GM18909 (cell line): ENCODE data around the gene QRFPR.
"Not testable (repeated sequence)": the region's sequence is repeated elsewhere in the genome, so short reads cannot be mapped to it uniquely, and the experiment has no call there.

ENCODE experiments used
- ATAC-seq: cut with Tn5 transposase; IDR thresholded peaks from one replicate; pipeline ENCODE4 v1.9.1; 2021; ENCODE audit warnings: mild to moderate bottlenecking; ENCODE audit not compliant: unreplicated experiment, poor library complexity

Gene QRFPR

DNA sequence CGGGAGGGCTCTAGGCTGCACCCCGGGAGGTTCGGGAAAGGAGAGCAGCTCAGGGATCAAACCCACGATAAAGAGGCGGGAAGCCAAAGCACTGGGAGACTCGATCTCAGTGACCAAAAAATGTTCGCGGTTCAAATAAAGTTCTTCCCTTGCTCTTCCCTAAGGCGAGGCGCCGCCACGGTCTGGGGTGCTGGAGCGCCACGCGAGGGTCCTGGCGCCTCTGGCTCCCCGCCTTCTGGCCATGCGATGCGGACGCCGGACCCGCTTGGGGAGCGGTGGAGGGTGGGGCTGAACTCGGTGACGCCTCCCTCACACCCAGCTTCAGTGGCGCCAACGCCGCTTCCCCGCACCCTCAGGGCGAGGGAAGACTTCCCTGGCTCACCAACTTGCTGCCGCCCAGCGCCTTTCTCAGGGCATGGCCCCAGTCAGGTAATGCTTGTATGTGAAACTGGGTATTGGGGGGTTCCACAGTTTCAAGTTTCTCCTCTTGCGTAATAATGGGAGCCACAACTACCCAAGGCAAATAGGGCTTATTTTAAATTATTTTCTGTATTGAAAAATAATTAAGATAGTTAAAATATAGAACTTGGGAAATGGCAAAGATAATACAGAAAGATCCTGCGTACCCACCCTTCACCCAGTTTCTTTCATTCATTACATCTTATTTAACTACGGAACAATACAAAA lies at the start of gene QRFPR:
Gene QRFPR (minus strand): TSS at position 243 of the 687 bp plus-strand sequence. CDS start 371 bp downstream, outside the sequence.
- no peak for ATAC-seq

DNA sequence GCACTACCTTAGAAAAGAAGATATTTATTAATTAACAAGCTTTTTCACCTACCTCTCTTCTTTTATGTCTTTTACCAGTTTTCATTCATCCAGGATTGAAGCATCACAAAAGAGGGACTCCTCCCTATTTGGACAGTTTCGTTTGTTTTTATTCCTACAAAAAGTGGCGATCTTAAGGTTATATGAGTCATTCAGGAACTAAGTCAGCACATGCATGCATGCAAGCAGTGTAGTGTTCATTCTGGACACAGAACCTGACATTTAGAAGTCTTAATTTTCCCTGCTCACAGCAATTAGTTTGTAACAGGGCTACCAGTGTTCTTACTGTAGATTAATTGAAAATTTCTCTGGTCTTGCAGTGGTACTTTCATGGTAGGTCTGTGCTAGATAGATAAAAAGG lies 47.9 kb upstream of the QRFPR start:
- no peak for ATAC-seq

DNA sequence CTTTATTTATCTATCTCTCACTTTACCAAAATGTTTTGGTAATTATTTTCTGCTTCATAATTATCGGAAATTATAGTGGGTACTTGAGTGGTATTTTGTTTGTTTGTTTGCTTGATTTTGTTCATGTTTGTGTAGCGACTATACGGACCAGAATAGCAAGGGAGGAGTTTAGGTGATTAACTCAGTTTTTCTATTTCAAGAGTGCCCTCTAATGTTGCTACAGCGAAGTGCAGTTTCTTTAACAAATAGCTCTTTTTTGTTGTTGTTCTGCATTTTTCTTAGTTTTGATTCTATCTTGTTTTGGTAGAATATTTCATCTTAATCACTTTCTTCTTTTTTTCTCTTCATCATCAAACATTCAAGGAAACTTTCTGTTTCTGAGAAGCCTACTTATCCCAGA lies 40.8 kb upstream of the QRFPR start:
- ATAC-seq: no peak

GRCh38 chr4:121411151-121411744 lies 30.4 kb upstream of the QRFPR start:
- ATAC-seq: no peak

- ATAC-seq: not testable (repeated sequence)
Measured at GRCh38 chr4:121408567-121408966, 27.7 kb upstream of the QRFPR start.

- ATAC-seq: no peak
Measured at GRCh38 chr4:121400632-121401031, 19.8 kb upstream of the QRFPR start.

DNA sequence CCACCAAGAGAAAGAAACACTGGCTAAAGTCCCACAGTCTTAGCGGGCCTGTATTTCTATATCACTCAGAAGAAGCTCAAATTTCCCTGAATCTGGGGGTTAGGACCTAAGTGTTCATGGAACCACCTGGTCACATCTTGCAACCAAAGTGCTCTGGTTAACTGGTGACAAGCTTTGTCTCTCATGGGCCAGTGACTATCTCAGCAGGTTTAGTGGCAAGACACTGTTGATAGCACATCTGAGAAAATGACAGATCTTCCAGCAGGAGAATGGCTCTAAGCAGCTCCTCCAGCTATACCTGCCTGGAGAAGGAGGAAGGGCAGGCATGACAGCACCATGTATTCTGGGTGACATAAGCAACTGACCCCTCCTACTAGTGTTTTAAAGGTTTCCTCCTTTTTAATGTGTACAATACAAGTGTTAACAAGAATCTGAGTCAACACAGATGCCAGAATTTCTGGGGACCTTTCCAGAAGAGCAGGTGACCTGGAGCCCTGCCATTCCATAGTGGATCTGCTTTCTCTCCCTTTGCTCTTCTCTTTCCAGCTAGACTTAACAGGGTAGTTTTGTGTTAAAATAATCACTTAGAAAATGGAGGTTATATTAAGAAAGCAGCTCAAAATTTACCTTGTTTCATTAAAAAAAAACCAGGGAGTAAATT lies 17.3 kb upstream of the QRFPR start:
- no peak for ATAC-seq

DNA sequence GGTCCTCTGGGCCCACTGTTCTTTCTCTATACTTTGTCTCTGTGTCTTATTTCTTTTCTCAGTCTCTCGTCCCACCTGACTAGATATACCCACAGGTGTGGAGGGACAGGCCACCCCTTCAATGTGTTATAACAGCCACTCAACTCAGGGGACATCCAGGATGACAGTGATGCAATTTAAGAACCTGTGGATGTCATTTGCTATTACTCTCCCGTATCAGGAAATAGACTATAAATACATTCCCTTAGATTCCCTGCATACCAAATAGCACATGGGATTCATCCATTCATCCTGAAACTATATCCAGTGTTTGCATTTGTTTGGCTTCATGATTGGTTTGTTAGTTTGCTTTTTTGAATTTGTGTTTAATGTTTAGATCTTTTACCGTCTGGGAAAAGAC lies 16.6 kb upstream of the QRFPR start:
- ATAC-seq: no peak

GRCh38 chr4:121392426-121393086 lies 11.7 kb upstream of the QRFPR start:
- ATAC-seq: no peak

- ATAC-seq: no peak
Measured at GRCh38 chr4:121390335-121390734, 9.5 kb upstream of the QRFPR start.

DNA sequence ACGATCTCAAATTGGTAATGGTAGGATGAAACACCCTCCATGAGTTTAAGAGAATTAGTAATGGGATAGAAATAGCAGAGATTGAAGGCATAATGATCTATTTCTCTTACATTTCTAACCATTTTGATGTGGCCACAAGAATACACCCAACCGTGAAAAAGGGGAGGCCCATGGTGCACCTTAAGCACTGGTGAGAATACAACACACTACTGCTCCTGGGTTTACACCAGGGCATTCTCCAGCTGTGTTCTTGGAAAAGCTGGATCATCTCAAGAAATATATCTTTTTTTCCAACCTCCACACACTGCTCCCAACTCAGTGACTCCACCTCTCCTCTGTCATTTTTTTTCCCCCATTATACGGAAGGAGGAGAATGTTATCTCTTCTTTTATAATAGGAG lies 1.5 kb downstream of the QRFPR start:
- no peak for ATAC-seq

DNA sequence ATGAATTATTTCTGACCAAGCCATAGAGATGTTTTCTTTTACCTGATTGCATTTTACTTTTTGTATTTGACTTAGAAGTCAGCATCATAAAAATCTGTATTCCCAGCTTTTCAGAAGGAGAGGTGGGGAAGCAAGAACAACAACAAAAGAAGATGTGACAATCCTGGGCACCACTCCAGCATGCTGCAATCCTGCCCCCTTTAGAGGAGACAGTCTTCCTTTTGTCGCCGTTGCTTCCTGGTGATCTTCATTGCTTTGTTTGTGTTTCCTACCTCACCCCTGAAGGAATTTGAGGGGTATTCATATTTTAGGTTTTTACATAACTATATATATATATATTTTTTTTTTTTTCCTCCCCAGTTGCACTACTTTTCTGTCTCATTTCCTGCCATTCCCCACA lies 3.7 kb downstream of the QRFPR start:
- ATAC-seq: no peak

GRCh38 chr4:121376556-121376955 lies 4.3 kb downstream of the QRFPR start:
- no peak for ATAC-seq

DNA sequence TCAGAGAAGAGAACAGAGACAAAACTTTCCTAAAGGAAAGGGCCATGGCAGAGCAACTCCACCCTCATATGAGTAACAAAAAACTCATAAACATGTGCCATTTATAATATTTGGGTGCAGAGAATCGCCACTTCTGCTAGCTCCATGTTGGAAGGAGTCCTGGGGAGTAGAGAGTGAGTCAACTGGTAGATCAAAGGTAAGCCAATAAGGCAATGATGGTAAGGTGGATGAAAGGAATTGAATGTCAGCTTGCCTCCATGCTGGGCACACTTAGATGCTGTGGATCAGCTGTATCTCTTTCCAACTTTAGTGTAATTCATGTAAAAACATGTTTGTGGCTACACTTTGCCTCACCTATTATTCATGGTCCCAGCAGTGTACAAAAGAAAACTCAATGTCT lies 4.7 kb downstream of the QRFPR start:
- no peak for ATAC-seq

DNA sequence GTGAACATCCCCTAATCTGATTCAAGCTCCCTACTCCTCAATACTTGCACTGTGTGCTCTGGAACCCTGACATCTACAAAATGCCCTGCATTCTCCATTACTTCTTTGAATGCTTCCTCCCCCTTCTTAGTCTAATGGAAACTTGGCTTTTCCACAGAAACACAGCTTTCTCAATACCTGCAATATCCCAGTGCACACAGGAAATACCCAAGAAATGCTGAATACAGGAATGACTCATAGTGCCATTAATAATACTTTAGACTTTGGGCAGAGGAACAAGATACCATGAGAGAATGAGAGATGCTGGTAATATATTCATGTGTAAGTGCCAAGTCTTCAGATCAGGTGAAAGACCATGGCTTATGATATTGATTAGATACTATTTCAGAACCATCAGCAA lies 5.6 kb downstream of the QRFPR start:
- ATAC-seq: no peak

DNA sequence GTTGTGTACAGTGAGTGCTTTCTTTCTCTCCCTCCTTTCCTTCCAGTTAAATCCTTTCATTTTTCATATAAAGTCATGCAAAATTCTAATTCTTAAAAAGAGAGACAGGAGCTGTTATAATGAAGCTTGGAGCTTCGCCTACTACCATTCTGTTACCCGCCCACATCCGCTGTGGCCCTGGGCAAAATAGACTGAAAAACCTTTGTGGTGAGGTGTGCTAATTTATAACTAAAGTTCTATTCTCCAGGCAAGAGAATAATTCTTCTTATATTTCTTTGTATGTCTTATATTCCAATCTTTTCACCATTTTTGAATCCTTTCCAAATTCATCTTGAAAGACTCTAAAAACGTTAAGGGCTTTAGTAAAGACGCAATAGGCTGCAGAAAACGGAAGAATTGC lies 7.0 kb downstream of the QRFPR start:
- ATAC-seq: no peak

DNA sequence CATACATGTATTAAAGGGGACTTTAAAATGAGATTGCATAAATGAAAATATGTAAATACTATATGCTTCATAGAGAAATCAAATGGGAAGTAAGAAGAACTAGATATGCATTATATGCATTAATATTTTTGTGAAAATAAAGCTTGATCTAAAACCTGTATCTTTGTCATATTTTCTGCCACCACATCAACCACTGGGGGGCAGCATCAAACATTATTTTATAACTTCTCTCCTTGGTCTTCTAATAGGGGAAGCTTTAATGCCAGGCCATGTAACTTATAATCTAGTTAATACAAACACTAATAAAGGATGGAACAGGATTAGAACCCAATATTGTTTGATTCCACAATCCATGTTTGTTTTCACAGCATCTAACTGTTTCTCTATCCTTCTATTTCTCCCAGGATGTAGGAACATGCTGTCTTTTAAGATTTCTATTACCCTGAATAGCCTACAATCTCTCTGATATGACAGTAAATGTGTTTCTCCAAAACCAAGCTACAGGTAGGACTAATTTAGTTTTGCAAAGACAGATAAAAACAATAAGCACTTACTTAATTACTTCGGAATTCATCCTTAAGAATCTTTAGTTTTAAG lies 10.0 kb downstream of the QRFPR start:
- peak; percentile 64 for ATAC-seq

DNA sequence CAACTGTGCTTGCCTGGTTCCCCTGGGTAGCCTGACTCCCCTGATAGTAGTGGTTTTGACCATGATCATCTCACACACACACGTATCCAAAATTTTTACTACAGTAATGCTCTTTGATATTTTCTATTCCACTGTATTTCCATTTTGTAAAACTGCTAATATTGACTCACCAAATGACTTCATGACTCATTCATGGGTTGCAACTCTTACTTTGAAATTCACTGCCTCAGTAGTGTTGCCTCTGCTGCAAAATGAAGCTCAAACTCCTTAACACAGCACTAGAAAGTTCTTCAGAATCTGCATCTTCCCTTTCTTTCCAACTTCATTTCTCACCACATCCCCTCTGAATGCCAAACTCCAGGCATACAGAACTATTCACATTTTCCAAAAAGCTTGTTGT lies 20.3 kb downstream of the QRFPR start:
- no peak for ATAC-seq

DNA sequence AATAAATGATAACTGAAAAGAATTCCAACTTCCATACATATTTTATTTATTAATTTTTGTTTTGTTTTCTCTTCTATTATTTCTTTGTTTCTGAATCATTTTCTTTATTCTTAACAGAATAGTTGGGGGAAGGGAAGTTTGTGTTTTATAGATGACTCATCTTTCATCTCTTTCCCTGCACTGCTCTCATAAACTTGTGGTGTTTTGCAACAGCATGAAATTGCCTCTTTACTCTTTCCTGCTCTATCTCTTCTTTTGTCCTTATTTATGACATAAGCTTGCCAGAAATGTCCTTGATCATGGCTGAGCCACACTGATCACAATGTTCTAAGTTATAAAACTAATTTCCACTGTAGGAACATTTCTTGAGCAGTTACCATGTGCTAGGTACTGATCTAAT lies 22.3 kb downstream of the QRFPR start:
- no peak for ATAC-seq

GRCh38 chr4:121353213-121353612 lies 27.6 kb downstream of the QRFPR start:
- ATAC-seq: no peak

GRCh38 chr4:121344098-121344497 lies 36.7 kb downstream of the QRFPR start:
- ATAC-seq: no peak
